Mesenchymal stem cell (in vitro differentiated cells and primary cell): ENCODE data around the gene C5orf52.
"Not testable (repeated sequence)": the region's sequence is repeated elsewhere in the genome, so short reads cannot be mapped to it uniquely, and the experiment has no call there.

Experiments
- DNase-seq: peaks from one replicate; pipeline ENCODE4 v3.0.0-alpha.2; 2013
- H2AFZ ChIP-seq: one replicate; pipeline ENCODE4 v1.6.1; 2013; ENCODE audit warnings: low read depth, mild to moderate bottlenecking, control low read depth, inconsistent platforms, low read length, moderate library complexity
- H2AK5ac ChIP-seq: 2 replicates; pipeline ENCODE4 v1.6.1; 2013; ENCODE audit warnings: low read length, moderate library complexity, mild to moderate bottlenecking, inconsistent platforms; ENCODE audit not compliant: severe bottlenecking
- H2BK120ac ChIP-seq: one replicate; pipeline ENCODE4 v1.6.1; 2013; ENCODE audit warnings: low read depth, mild to moderate bottlenecking, inconsistent platforms, low read length, moderate library complexity
- H2BK12ac ChIP-seq, 2 experiments: one replicate each; pipeline ENCODE4 v1.6.1; 2013; ENCODE audit warnings: inconsistent platforms in 2 of 2, low read length in 2 of 2, mild to moderate bottlenecking in 2 of 2, moderate library complexity in 2 of 2, control low read depth in 1 of 2
- H2BK15ac ChIP-seq: one replicate; pipeline ENCODE4 v1.6.1; 2013; ENCODE audit warnings: mild to moderate bottlenecking, low read depth, inconsistent platforms; ENCODE audit not compliant: poor library complexity, severe bottlenecking
- H2BK5ac ChIP-seq: 2 replicates; pipeline ENCODE4 v1.6.1; 2013; ENCODE audit warnings: low read depth, mild to moderate bottlenecking, low read length, control low read depth, inconsistent platforms; ENCODE audit not compliant: poor library complexity, severe bottlenecking
- H3K14ac ChIP-seq, 2 experiments: one replicate each; pipeline ENCODE4 v1.6.1; 2013; ENCODE audit warnings: inconsistent platforms in 2 of 2, low read length in 2 of 2, control low read depth in 1 of 2, mild to moderate bottlenecking in 1 of 2, moderate library complexity in 1 of 2
- H3K18ac ChIP-seq, 2 experiments: one replicate each; pipeline ENCODE4 v1.6.1; 2013; ENCODE audit warnings: inconsistent platforms in 2 of 2, low read length in 2 of 2, control low read depth in 1 of 2, low read depth in 1 of 2, mild to moderate bottlenecking in 1 of 2
- H3K23ac ChIP-seq, 2 experiments: one replicate each; pipeline ENCODE4 v1.6.1; 2013; ENCODE audit warnings: inconsistent platforms in 2 of 2, low read length in 2 of 2, mild to moderate bottlenecking in 2 of 2, moderate library complexity in 2 of 2, control low read depth in 1 of 2
- H3K27ac ChIP-seq: 2 replicates; pipeline ENCODE4 v1.5.1; 2013; ENCODE audit warnings: mild to moderate bottlenecking, moderate library complexity, low read length, control low read depth, inconsistent platforms; ENCODE audit not compliant: poor library complexity, severe bottlenecking
- H3K27me3 ChIP-seq, 2 experiments: 2 replicates each; pipeline versions ENCODE4 v1.6.1 to v1.7.0; 2013; ENCODE audit warnings: low read length in 2 of 2, mild to moderate bottlenecking in 2 of 2, moderate library complexity in 2 of 2, control low read depth in 1 of 2, inconsistent platforms in 1 of 2; ENCODE audit not compliant: control insufficient read depth in 1 of 2, insufficient read depth in 1 of 2
- H3K36me3 ChIP-seq, 2 experiments: 2 replicates each; pipeline versions ENCODE4 v1.6.1 to v1.7.0; 2013; ENCODE audit warnings: low read length in 2 of 2, control low read depth in 1 of 2, inconsistent platforms in 1 of 2, low read depth in 1 of 2, mild to moderate bottlenecking in 1 of 2; ENCODE audit not compliant: insufficient read depth in 2 of 2, control insufficient read depth in 1 of 2
- H3K4ac ChIP-seq, 2 experiments: one replicate each; pipeline ENCODE4 v1.6.1; 2013; ENCODE audit warnings: inconsistent platforms in 2 of 2, low read length in 2 of 2, mild to moderate bottlenecking in 2 of 2, moderate library complexity in 2 of 2, control low read depth in 1 of 2, low read depth in 1 of 2
- H3K4me1 ChIP-seq: 2 replicates; pipeline ENCODE4 v1.6.1; 2013; ENCODE audit warnings: low read depth, low read length, control low read depth; ENCODE audit not compliant: control insufficient read depth, insufficient read depth
- H3K4me2 ChIP-seq: 2 replicates; pipeline ENCODE4 v1.6.1; 2013; ENCODE audit warnings: low read length, mild to moderate bottlenecking, inconsistent platforms; ENCODE audit not compliant: poor library complexity, severe bottlenecking
- H3K4me3 ChIP-seq, 2 experiments: 2 replicates each; pipeline versions ENCODE4 v1.5.1 to v1.7.0; 2013; ENCODE audit warnings: low read length in 2 of 2, mild to moderate bottlenecking in 2 of 2, control low read depth in 1 of 2, low read depth in 1 of 2; ENCODE audit not compliant: insufficient read depth in 1 of 2
- H3K79me1 ChIP-seq: replicated peaks from 2 replicates; pipeline ENCODE4 v1.6.1; 2013; ENCODE audit warnings: mild to moderate bottlenecking, control low read depth, low read length, inconsistent platforms; ENCODE audit not compliant: poor library complexity, severe bottlenecking
- H3K9ac ChIP-seq: 2 replicates; pipeline ENCODE4 v1.7.0; 2013; ENCODE audit warnings: mild to moderate bottlenecking, low read length, moderate library complexity
- H3K9me3 ChIP-seq: 2 replicates; pipeline ENCODE4 v1.7.0; 2013; ENCODE audit warnings: mild to moderate bottlenecking, low read length; ENCODE audit not compliant: control insufficient read depth
- H4K8ac ChIP-seq: one replicate; pipeline ENCODE4 v1.6.1; 2013; ENCODE audit warnings: inconsistent platforms, mild to moderate bottlenecking, low read length, moderate library complexity
- H4K91ac ChIP-seq: one replicate; pipeline ENCODE4 v1.6.1; 2013; ENCODE audit warnings: mild to moderate bottlenecking, low read length, inconsistent platforms
- WGBS: methylation state at CpG from one replicate; pipeline ENCODE4 v1.1.7; 2013; ENCODE audit warnings: mixed read lengths; 5-methylcytosine and 5-hydroxymethylcytosine counted together

The C5orf52 gene

DNA sequence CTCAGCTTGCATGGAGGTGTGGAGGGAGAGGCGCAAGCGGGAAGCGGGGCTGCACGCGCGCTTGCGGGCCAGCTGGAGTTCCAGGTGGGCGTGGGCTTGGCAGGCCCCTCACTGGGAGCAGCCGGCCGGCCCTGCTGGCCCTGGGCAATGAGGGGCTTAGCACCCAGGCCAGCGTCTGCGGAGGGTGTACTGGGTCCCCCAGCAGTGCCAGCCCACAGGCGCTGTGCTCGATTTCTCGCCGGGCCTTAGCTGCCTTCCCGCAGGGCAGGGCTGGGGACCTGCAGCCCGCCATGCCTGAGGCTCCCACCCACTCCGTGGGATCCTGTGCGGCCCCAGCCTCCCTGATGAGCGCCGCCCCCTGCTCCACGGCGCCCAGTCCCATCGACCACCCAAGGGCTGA is 22.5 kb downstream of the C5orf52 start:
- not testable (repeated sequence) for H3K36me3 ChIP-seq, H2BK5ac ChIP-seq, H3K14ac ChIP-seq, H4K91ac ChIP-seq, H2BK15ac ChIP-seq, H3K4me3 ChIP-seq, DNase-seq, H3K23ac ChIP-seq, H3K4me1 ChIP-seq, H4K8ac ChIP-seq, H3K4ac ChIP-seq, H3K79me1 ChIP-seq, H3K18ac ChIP-seq, H3K27me3 ChIP-seq, H2BK120ac ChIP-seq, H3K9me3 ChIP-seq, H3K4me2 ChIP-seq, H3K9ac ChIP-seq, H2AFZ ChIP-seq, H3K27ac ChIP-seq, H2BK12ac ChIP-seq, H2AK5ac ChIP-seq
- WGBS: 96% methylated on average over 25 of the region's 25 CpGs

- 71% methylated on average over 3 of the region's 3 CpGs for WGBS
Measured at GRCh38 chr5:157696154-157696553, 24.8 kb downstream of the C5orf52 start.

GRCh38 chr5:157698674-157699073 is 27.3 kb downstream of the C5orf52 start:
- not testable (repeated sequence) for H4K91ac ChIP-seq, H2BK12ac ChIP-seq, H2BK120ac ChIP-seq, H3K23ac ChIP-seq, H3K36me3 ChIP-seq, H3K14ac ChIP-seq, DNase-seq, H2AFZ ChIP-seq, H3K4me2 ChIP-seq, H2BK5ac ChIP-seq, H3K4me3 ChIP-seq, H2AK5ac ChIP-seq, H4K8ac ChIP-seq, H3K79me1 ChIP-seq, H3K18ac ChIP-seq, H3K9ac ChIP-seq, H3K27ac ChIP-seq, H3K4ac ChIP-seq, H3K4me1 ChIP-seq, H2BK15ac ChIP-seq, H3K27me3 ChIP-seq
- peaks cover 13% of the 10 kb centered on the region for H3K9me3 ChIP-seq
- 82% methylated on average over 4 of the region's 4 CpGs for WGBS

More at GRCh38 chr5:157696154-157696553, 24.8 kb downstream of the C5orf52 start:
- H2AK5ac ChIP-seq, H2BK15ac ChIP-seq, H2BK5ac ChIP-seq, H3K18ac ChIP-seq, H2AFZ ChIP-seq, H3K27ac ChIP-seq, H4K91ac ChIP-seq, H3K23ac ChIP-seq, H2BK12ac ChIP-seq, H4K8ac ChIP-seq, H2BK120ac ChIP-seq, H3K4ac ChIP-seq, H3K4me1 ChIP-seq, H3K14ac ChIP-seq, H3K27me3 ChIP-seq, H3K36me3 ChIP-seq, DNase-seq, H3K4me2 ChIP-seq, H3K79me1 ChIP-seq, H3K9ac ChIP-seq, H3K4me3 ChIP-seq: not testable (repeated sequence)
- H3K9me3 ChIP-seq: peaks cover 13% of the 10 kb centered on the region

GRCh38 chr5:157703736-157704135 is 32.4 kb downstream of the C5orf52 start:
- Histone ChIP-seq H4K8ac (no peak overlapping the region), H3K79me1 (no peaks in the 10 kb centered on the region), H2AFZ (no peak overlapping the region), H3K4ac (no peak overlapping the region), H4K91ac (no peak overlapping the region), H2BK12ac (no peak overlapping the region), H3K9ac (no peak overlapping the region), H3K9me3 (peaks cover 5% of the 10 kb centered on the region), H3K27me3 (no peaks in the 10 kb centered on the region), H3K4me1 (no peaks in the 10 kb centered on the region), H3K36me3 (no peaks in the 10 kb centered on the region), H3K23ac (no peak overlapping the region), H3K18ac (no peak overlapping the region), H2BK120ac (no peak overlapping the region), H2BK15ac (no peak overlapping the region), H3K14ac (no peak overlapping the region), H2BK5ac (no peak overlapping the region), H3K4me3 (no peak overlapping the region), H2AK5ac (no peak overlapping the region), H3K27ac (no peak overlapping the region), H3K4me2 (no peak overlapping the region)
- DNase-seq: no peak
- 100% methylated on average over 2 of the region's 3 CpGs for WGBS
